Nephron (organoid): ENCODE data around the gene SLC1A2.

Experiments
- H3K27ac Mint-ChIP-seq, 3 experiments: 2 replicates each; pipeline ENCODE4 v1.8.0; 2020; ENCODE audit warnings: mixed read lengths in 3 of 3, mild to moderate bottlenecking in 2 of 3, moderate library complexity in 1 of 3
- H3K27me3 Mint-ChIP-seq: 2 replicates; pipeline ENCODE4 v1.8.0; 2021; ENCODE audit warnings: low read depth, mild to moderate bottlenecking, moderate library complexity, mixed read lengths
- H3K36me3 Mint-ChIP-seq: 2 replicates; pipeline ENCODE4 v1.8.0; 2020; ENCODE audit warnings: low read depth, mixed read lengths
- H3K4me1 Mint-ChIP-seq: 2 replicates; pipeline ENCODE4 v1.8.0; 2020; ENCODE audit warnings: mixed read lengths
- H3K4me3 Mint-ChIP-seq, 3 experiments: 2 replicates each; pipeline ENCODE4 v1.8.0; 2020; ENCODE audit warnings: mild to moderate bottlenecking in 3 of 3, mixed read lengths in 3 of 3, moderate library complexity in 2 of 3
- H3K9me3 Mint-ChIP-seq: 2 replicates; pipeline ENCODE4 v1.8.0; 2020; ENCODE audit warnings: mixed read lengths
- TF ChIP-seq, protein P1 (sequence below), 3 experiments: fragments of 200-600 bp; sonication (generic); IDR thresholded peaks; one replicate each; pipeline ENCODE4 v1.5.0; 2021; ENCODE audit warnings: antibody characterized with exemption in 3 of 3; ENCODE audit not compliant: unreplicated experiment in 3 of 3

SLC1A2 gene

DNA sequence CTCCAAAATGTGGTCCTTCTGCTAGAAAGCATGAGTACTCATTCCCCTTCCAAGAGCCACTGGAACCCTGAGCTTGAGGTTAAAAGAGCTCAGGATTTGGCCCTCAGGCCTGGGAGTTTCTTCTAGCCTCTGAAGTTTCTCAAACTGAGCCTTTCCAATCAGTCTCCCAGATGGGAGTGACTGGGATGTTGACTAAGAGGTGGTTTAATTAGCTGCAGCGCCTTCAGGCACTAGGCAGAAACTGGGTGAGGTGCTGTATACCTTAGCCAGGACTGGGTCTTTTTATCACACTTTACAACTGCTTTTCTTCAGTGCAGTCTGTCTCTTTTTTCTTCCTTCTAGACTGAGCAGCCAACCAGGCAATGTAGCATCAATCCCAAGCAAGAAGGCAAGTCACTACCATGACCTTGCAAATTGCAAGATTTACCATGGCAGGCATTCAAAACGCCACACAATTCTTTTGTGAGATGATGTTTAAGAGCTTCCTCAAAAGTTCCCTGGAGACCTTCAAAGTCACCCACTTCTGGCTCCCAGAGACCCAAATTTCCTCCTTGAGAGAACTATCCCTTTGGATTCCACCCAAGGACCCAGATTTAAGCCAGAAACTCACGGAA lies 93.0 kb downstream of the SLC1A2 start:
- H3K27me3 Mint-ChIP-seq, result peaks cover 13% of the 10 kb centered on the region
- no peaks in the 10 kb centered on the region for H3K36me3 Mint-ChIP-seq
- TF ChIP-seq, protein P1, sequence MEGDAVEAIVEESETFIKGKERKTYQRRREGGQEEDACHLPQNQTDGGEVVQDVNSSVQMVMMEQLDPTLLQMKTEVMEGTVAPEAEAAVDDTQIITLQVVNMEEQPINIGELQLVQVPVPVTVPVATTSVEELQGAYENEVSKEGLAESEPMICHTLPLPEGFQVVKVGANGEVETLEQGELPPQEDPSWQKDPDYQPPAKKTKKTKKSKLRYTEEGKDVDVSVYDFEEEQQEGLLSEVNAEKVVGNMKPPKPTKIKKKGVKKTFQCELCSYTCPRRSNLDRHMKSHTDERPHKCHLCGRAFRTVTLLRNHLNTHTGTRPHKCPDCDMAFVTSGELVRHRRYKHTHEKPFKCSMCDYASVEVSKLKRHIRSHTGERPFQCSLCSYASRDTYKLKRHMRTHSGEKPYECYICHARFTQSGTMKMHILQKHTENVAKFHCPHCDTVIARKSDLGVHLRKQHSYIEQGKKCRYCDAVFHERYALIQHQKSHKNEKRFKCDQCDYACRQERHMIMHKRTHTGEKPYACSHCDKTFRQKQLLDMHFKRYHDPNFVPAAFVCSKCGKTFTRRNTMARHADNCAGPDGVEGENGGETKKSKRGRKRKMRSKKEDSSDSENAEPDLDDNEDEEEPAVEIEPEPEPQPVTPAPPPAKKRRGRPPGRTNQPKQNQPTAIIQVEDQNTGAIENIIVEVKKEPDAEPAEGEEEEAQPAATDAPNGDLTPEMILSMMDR (IDR thresholded peaks at IDR 0.05; ENCODE audit: unreplicated experiment in 3 of 3), result no peak
- no peak overlapping the region for H3K4me3 Mint-ChIP-seq
- H3K9me3 Mint-ChIP-seq, result no peaks in the 10 kb centered on the region
- peaks cover 4% of the 10 kb centered on the region for H3K4me1 Mint-ChIP-seq
- H3K27ac Mint-ChIP-seq, result no peak overlapping the region

GRCh38 chr11:35324981-35325380 lies 94.4 kb downstream of the SLC1A2 start:
- H3K9me3 Mint-ChIP-seq, result no peaks in the 10 kb centered on the region
- H3K4me1 Mint-ChIP-seq, result peaks cover 13% of the 10 kb centered on the region
- H3K36me3 Mint-ChIP-seq, result no peaks in the 10 kb centered on the region
- no peak overlapping the region for H3K4me3 Mint-ChIP-seq
- no peak overlapping the region for H3K27ac Mint-ChIP-seq
- TF ChIP-seq, protein P1 (IDR thresholded peaks at IDR 0.05; ENCODE audit: unreplicated experiment in 3 of 3), result no peak
- H3K27me3 Mint-ChIP-seq, result peaks cover 18% of the 10 kb centered on the region

DNA sequence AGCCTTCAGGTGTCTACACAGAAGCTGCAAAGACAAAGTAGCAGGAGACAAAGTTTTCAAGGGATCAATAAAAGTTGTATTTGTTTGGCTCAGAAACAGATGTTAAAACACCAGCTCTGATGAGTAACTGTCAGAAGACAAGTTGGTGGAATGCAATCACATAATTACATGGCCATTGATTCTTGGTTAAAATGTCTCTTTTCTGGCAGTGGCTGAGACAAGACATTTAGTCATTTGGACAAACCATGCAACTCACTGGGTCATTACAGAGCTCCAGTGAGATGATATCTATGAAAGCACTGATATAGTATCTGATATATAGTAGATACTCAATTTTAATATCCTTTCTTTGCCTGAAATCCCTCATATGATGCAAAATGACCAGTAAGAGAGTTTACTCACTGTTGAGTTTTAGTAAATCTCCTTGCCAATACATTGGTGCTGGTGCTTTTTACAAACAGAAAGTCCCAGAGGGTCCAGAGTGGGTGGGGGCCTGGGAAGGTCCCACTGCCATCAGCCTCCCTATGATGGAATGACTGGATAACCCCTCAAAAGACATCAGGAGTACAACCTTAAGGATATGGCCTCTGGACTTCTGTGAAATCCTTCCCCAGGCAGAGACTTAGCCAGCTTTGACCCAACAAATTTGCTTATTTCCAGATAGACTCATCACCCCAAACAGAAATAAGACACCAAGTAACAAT lies 95.0 kb downstream of the SLC1A2 start:
- H3K4me1 Mint-ChIP-seq, result peaks cover 16% of the 10 kb centered on the region
- peaks cover 18% of the 10 kb centered on the region for H3K27me3 Mint-ChIP-seq
- no peaks in the 10 kb centered on the region for H3K9me3 Mint-ChIP-seq
- no peak overlapping the region for H3K27ac Mint-ChIP-seq
- TF ChIP-seq, protein P1 (IDR thresholded peaks at IDR 0.05; ENCODE audit: unreplicated experiment in 3 of 3), result no peak
- no peaks in the 10 kb centered on the region for H3K36me3 Mint-ChIP-seq
- no peak overlapping the region for H3K4me3 Mint-ChIP-seq

GRCh38 chr11:35323076-35323868 lies 96.1 kb downstream of the SLC1A2 start:
- Mint-ChIP-seq H3K27me3 (peaks cover 14% of the 10 kb centered on the region), H3K9me3 (no peaks in the 10 kb centered on the region), H3K36me3 (no peaks in the 10 kb centered on the region), H3K4me1 (peaks cover 21% of the 10 kb centered on the region), H3K4me3 (no peak overlapping the region), H3K27ac (no peak overlapping the region)
- TF ChIP-seq, protein P1 (IDR thresholded peaks at IDR 0.05; ENCODE audit: unreplicated experiment in 3 of 3), result no peak

- Mint-ChIP-seq H3K27me3 (peaks cover 14% of the 10 kb centered on the region), H3K4me3 (no peak overlapping the region), H3K36me3 (no peaks in the 10 kb centered on the region), H3K27ac (no peak overlapping the region), H3K9me3 (no peaks in the 10 kb centered on the region), H3K4me1 (peaks cover 21% of the 10 kb centered on the region)
- TF ChIP-seq, protein P1 (IDR thresholded peaks at IDR 0.05; ENCODE audit: unreplicated experiment in 3 of 3), result no peak
These were observed 96.9 kb downstream of the SLC1A2 start for GRCh38 chr11:35322318-35322979.
